Heart left ventricle (tissue), 13 donors: ENCODE results near the gene PJA1.

Source experiments
- CTCF ChIP-seq, 12 donors: fragments of 200-600 bp; sonication (generic) in 4 of 12; IDR thresholded peaks; one replicate each; pipeline versions ENCODE4 v1.5.0 to v1.8.0; 2018 to 2022; ENCODE audit warnings: antibody characterized with exemption in 12 of 12, mild to moderate bottlenecking in 5 of 12
- POLR2A ChIP-seq, 2 donors: fragments of 450-650 bp; IDR thresholded peaks; one replicate each; pipeline ENCODE4 v1.6.1; 2017; ENCODE audit warnings: antibody characterized with exemption in 2 of 2, mild to moderate bottlenecking in 2 of 2, moderate library complexity in 2 of 2
- donor health status: ischemic (EF 13 %, LVEDD 7.1; RV severe dilation, severe dysfunction).
- donor health status: DM: no; HTN: yes; CAD: no.
- donor health status: DM: no; HTN: no; CAD: no.
- donor health status: ischemic (EF 25% LVEDD 6.9; RV normal size, moderate dysfunction).
- donor health status: ischemic (EF 25% LVEDD 5.7; RV mildly dilated, moderate dysfunction).
- donor health status: ischemic (EF 35%, LVEDD 5.7; RV mildly dilated, moderate dysfunction).
- donor health status: nonischemic (EF 11% LVEDD 7.7; RV severe dilation, severe dysfunction).
- donor health status: DM: yes; HTN: yes; CAD: no.
- donor health status: PGD.
- donor health status: ischemic (EF 29% LVEDD 5.4; RV normal size, mild dysfunction).
- donor health status: nonischemic (EF 23%, LVEDD 6.1; RV moderate dilation, normal function).

GRCh38 chrX:69189576-69190371, 24.5 kb upstream of the PJA1 start:
- no peak for TF ChIP-seq CTCF (IDR thresholded peaks at IDR 0.05)
- TF ChIP-seq POLR2A (IDR thresholded peaks at IDR 0.05), result no peak
